H54 (cell line): Measurements from ENCODE around the gene CEMP1.
"Not testable (repeated sequence)": the region's sequence is repeated elsewhere in the genome, so short reads cannot be mapped to it uniquely, and the experiment has no call there.

Experiments used
- DNase-seq: peaks from one replicate; pipeline ENCODE4 v3.0.0; 2011; ENCODE audit warnings: low spot score, mixed read lengths; ENCODE audit not compliant: insufficient read length
- FAIRE-seq: peaks from 3 replicates; lab custom pipeline; 2011; peaks lifted over from hg19 to GRCh38; lab: Jason Lieb, UNC
- POLR2A ChIP-seq: IDR thresholded peaks from 2 replicates; pipeline ENCODE4 v1.6.1; 2011; ENCODE audit warnings: low read depth, mild to moderate bottlenecking, low read length

Gene CEMP1

GRCh38 chr16:2539192-2539844 is 8.1 kb upstream of the CEMP1 start:
- FAIRE-seq, DNase-seq: not testable (repeated sequence)

- FAIRE-seq (no peak), DNase-seq (peak; percentile 81)
- peak; percentile 67; the same call in 1 of the 2 replicates for TF ChIP-seq POLR2A
These were observed 6.5 kb upstream of the CEMP1 start, which contains the start of gene PDPK1 for GRCh38 chr16:2537451-2538379. Gene PDPK1 (plus strand): TSS chr16:2538021. CDS start chr16:2538113, 92 bp downstream.

- FAIRE-seq: no peak
- no peak for DNase-seq
- TF ChIP-seq POLR2A: no peak
These were observed 4.4 kb upstream of the CEMP1 start for GRCh38 chr16:2535625-2536013.

GRCh38 chr16:2534335-2534734 is 3.1 kb upstream of the CEMP1 start:
- DNase-seq, FAIRE-seq: not testable (repeated sequence)

GRCh38 chr16:2533912-2534311 is 2.7 kb upstream of the CEMP1 start:
- DNase-seq (no peak), FAIRE-seq (no peak)
- no peak for TF ChIP-seq POLR2A

- not testable (repeated sequence) for DNase-seq, FAIRE-seq
These were observed 2.0 kb upstream of the CEMP1 start for GRCh38 chr16:2533142-2533755.

GRCh38 chr16:2532494-2533141 is 1.4 kb upstream of the CEMP1 start:
- FAIRE-seq (no peak), DNase-seq (no peak)

GRCh38 chr16:2531696-2532493 is 687 bp upstream of the CEMP1 start:
- TF ChIP-seq POLR2A: peak; percentile 76
- peak; percentile 97 for DNase-seq
- FAIRE-seq: peak; percentile 11

More at GRCh38 chr16:2532494-2533141, 1.4 kb upstream of the CEMP1 start:
- no peak for TF ChIP-seq POLR2A

- DNase-seq (no peak), FAIRE-seq (no peak)
- no peak for TF ChIP-seq POLR2A
These were observed 434 bp downstream of the CEMP1 start for GRCh38 chr16:2530629-2531318.

GRCh38 chr16:2529961-2530628 is 1.1 kb downstream of the CEMP1 start:
- DNase-seq: no peak
- no peak for TF ChIP-seq POLR2A
- no peak for FAIRE-seq

- DNase-seq (no peak), FAIRE-seq (no peak)
- TF ChIP-seq POLR2A: no peak
These were observed 1.9 kb downstream of the CEMP1 start for GRCh38 chr16:2529061-2529931.
